ENCODE results near the gene ALKBH3.

The ALKBH3 gene

GRCh38 chr11:43923406-43924111 lies 42.9 kb downstream of the ALKBH3 start:
- no peak for DNase-seq

DNA sequence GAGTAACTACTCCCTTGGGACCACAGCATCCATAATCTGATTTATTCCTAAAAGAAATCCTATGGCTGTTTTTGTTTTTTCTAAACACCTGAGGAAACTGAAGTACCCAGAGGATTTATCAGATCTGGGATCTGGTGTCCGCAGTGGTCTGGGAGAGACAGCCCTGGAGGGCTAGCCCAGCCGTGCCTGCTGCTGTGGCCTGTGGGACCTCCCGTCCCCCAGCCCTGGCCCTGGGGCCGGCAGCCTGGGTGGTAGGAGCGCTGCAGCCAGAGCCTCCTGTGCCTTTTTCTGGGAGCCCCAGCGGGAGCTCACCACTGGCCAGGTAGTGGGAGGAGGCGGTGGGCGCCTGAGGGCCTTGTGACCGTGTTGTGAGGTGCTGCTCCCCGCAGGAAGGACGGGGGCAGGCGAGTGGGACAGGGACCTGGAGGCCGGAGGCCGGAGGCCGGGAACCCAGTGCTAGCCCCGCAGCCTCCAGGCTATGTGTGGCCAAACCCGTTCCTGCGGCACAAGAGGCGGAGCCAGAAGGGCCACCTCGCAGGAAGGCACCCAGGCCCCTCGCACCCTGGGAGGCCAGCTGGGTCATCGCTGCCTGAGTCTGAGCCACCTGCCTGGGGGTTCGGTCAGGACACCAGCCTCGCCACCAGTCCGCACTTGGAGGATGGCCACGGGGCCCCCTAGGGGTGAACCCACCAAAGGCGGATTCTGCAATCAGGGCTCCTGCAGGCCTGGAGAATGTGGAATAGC lies 43.7 kb downstream of the ALKBH3 start:
- DNase-seq, result no peak

DNA sequence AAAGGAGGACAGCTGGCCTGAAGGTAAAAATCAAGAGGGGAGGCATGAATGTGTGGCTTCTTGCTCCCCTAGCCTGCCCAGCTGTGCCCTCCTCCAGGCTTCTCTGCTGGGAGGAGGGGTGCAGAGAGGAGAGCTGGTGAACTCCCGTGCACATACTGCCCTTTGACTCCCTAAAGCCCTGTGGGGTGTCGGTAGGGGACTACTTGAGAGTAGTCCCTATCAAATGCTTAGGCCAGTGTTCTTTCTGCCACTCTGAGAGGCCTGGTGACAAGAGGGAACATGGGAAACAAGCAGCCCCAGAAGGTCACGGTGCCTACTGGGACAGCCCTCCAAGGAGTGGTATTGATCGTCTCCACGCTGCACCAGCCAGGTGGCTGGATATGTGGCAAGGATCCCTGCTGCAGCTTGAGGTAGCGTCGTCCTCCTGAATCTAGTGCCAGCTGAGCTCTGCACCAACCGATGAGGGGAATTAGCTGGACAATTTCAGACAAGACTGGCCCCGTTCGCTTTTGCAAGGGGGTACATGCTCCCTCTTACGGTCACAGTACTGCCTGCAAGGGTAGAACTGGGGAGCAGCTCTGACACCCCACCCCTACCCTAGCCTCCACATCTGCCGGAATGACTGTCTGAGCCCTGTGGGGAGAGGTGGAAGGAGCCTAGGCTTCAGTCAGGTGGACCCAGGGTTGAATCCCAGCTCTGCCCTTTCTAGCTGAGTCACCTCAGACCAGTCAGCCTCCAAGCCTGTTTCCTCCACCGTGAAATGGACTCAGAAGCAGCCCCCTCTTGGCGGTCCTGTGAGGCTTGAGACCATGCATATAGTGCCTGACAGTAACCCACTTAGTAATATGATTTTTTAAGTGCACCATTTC lies 44.7 kb downstream of the ALKBH3 start:
- DNase-seq, result no peak

GRCh38 chr11:43925932-43926505 lies 45.4 kb downstream of the ALKBH3 start:
- no peak for DNase-seq

GRCh38 chr11:43927070-43927469 lies 46.4 kb downstream of the ALKBH3 start:
- no peak for DNase-seq

- no peak for DNase-seq
Measured at GRCh38 chr11:43927925-43928707, 47.5 kb downstream of the ALKBH3 start.

- DNase-seq, result no peak
Measured at GRCh38 chr11:43928721-43929120, 48.1 kb downstream of the ALKBH3 start.

GRCh38 chr11:43930868-43931716 lies 50.5 kb downstream of the ALKBH3 start:
- DNase-seq, result no peak

DNA sequence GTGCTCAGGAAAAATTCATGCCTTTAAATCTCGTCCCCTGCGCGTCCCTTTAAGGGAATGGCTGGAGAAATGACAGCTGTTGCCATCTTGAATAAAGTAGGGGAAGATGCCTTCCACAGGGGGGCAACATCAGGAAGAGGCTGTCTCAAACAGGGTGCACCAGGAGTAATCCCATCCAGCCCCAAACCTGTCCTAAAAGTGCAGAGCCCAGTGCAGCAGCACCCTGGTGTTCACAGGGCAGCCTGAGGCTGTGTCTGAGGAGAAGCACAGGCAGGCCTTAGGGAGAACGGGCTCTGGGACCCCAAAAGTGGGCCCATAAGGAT lies 51.0 kb downstream of the ALKBH3 start:
- no peak for DNase-seq

DNA sequence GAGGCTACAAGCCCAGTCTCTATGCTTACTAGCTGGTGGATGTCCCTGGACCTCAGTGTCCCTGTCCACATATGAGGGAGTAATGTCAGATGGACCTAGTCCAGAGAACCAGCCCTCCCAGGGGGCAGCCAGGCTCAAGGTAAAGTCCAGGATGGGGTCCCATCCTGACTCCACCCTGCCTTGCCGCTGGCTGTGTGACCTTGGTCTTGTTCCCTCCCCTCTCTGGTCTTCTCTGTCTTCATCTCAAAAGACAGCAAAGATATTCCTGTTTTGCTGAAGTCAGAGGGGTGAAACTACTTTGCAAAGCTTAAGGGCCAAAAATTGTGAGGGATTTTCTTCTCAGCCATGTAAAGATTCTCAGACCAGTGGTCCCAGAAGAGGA lies 52.6 kb downstream of the ALKBH3 start:
- DNase-seq, result no peak

DNA sequence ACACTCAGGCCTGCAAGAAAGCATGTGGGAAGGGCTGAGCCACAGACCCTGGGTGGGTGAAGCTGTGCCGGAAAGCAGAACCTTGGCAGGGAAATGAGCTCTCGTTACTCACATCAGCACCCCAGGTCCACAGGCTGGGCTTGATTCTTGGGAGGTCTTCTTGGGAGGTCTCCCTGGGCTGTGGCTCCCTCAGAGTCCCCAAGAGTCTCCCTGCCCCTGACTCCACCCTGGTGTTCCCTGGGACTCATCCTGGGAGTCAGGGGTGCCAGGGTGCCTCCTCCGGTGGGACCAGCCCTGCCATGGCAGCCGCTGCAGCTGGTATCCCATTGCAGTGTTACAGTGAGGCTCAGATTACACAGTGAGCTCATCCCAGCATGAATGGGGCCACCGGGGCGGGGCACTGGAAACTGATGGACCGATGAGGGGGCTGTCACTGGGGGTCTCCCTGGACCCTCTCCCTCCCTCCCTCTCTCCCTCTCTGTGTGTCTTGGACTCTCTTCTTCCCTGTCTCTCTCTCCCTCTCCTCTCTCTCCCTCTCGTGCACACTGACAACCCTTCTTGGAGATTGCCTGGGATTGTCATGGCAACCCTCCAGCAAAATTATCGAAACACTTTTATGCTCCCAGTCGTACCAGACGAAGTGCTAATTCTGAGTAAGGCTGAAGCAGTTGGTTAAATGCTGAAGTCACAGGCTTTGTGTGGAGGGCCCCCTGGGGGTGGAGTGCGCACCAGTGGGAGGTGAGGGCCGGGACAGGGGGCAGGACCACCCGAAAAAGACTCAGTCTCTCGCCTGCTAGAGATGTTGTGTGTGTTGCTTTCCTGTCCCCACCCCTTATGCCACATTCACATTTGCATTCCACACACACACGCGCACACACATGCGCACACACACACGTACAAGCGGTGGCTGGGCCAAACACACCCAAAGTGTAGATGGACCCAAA lies 53.2 kb downstream of the ALKBH3 start:
- no peak for DNase-seq

DNA sequence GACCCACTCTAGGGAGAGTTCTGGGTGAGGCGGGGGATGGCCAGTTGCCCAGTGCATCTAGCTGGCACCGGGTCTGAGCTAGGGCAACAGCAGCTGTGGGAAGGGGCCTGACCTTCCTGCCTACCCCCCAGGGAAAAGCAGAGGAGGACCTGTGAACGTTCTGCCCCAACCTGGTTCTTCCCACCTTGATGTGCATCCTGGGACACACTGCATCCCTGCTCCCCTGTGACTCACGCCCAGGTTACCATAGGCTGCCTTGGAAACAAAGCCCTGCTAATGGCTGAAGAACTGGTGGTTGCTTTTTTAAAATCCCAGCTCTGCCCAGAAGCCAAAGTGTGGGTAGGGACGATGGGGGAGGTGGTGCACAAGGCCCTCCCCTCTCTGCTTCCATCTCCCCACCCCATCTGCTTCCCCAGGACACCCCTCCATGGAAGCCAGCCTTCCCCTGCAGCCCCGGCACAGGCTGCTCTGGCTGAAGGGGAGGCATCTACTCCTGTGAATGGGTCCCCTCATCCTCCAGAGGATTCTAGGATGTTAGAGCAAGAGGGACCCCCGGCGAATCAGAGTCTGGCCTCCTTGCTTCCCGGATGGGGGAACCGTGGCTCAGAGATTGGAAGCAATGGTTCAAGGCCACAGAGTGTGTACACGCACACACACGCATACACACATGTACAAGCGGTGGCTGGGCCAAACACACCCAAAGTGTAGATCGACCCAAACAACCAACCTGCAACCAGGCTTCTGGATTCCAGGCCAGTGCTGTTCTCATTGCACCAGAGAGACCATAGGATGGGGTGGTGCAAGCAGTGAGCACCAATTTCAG lies 54.2 kb downstream of the ALKBH3 start:
- no peak for DNase-seq

- DNase-seq, result no peak
Measured at GRCh38 chr11:43935424-43935979, 54.9 kb downstream of the ALKBH3 start.

DNA sequence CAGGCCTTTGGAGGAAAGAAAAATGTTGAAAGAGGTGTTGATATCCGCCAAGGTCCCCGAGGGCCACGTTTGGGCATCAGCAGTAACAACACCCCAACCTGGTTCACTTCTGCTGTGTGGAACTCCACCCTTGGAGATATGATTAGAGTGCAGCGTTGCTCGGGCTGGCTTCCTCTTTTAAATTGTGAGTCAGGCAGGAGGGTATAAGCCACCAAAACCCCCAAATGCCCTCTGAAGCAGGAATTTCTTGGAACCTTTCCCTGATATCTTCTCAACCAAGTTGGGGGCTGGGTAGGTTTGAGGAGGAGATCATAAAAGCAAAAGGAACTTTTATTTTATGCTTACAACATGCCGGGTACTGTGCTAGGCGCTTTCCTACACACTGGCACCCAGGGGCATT lies 55.4 kb downstream of the ALKBH3 start:
- DNase-seq, result no peak

GRCh38 chr11:43937434-43938411 lies 57.1 kb downstream of the ALKBH3 start:
- DNase-seq, result no peak

DNA sequence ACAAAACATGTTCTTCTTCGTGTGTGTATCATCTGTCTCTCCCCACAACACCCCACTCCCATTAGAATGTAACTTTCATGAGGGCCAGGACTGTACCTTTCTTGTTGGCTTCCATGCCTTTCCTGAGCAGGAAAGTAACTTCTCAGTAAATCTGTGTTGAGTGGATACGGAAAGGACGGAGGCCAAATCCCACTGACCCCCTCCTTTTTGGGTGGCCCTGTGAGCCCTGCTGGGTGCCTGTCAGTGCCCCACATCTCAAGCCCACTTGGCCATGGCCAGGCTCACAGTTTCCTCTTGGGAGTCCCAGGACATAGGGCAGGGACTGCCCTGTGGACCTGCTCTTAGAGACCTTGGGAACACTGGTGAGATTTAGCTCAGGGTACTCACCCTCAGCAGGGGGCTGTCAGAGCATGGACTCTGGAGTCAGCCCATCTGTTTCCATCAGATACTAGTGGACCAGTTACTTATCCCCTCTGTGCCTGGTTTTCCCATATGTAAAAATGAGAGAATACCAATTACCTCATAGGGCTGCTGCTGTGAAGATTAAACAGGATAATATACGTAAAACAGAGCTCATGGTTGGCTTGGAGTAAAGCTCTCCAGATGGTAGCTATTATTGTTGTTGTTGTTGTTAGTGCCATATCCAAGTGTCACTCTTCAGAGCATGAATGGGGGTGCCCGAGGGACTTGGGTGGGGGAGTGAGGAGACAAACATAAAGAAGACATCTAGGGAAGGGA lies 60.8 kb downstream of the ALKBH3 start:
- no peak for DNase-seq
